Colonic mucosa (tissue), 4 donors: ENCODE data around the gene GAK. TPM values are rescaled to one million over a fixed set of nuclear protein-coding genes. Genes with fewer than 3 reads are reported as not detected.

Source experiments
- DNase-seq: peaks from one replicate; pipeline ENCODE4 v3.0.0-alpha.2; 2020
- H3K27ac ChIP-seq: fragments of 200-600 bp; one replicate; pipeline ENCODE4 v1.8.0; 2021
- H3K27me3 ChIP-seq: fragments of 200-600 bp; one replicate; pipeline ENCODE4 v1.8.0; 2021
- H3K36me3 ChIP-seq: fragments of 200-600 bp; one replicate; pipeline ENCODE4 v1.8.0; 2021
- H3K4me1 ChIP-seq: fragments of 200-600 bp; one replicate; pipeline ENCODE4 v1.8.0; 2021; ENCODE audit warnings: mild to moderate bottlenecking
- H3K4me3 ChIP-seq: fragments of 200-600 bp; one replicate; pipeline ENCODE4 v1.8.0; 2021
- H3K9ac ChIP-seq, 2 donors: one replicate each; pipeline ENCODE4 v1.7.0; 2013; ENCODE audit warnings: control low read depth in 2 of 2, low read depth in 2 of 2, low read length in 2 of 2
- H3K9me3 ChIP-seq: fragments of 200-600 bp; one replicate; pipeline ENCODE4 v1.8.0; 2021
- CTCF ChIP-seq: fragments of 200-600 bp; IDR thresholded peaks from one replicate; pipeline ENCODE4 v1.8.0; 2022; ENCODE audit warnings: antibody characterized with exemption, mild to moderate bottlenecking
- intact Hi-C: fragments of 100-400 bp; cut with DNase I; formaldehyde crosslinking; loops from one replicate; pipeline ENCODE4 v1.14.1; 2022
- total RNA-seq, 2 donors: library from RNA; stranded (reverse); fragmentation: NEBNext Ultra II Directional in 1 of 2; extraction: Animal tissue kit (Norgen Biotek cat#: 25700) in 1 of 2; gene quantifications; one replicate each; pipeline ENCODE4 v1.2.1, GENCODE V29; 2021
- donor health status: healthy.
- donor health status: DM: no; HTN: no; CAD: no.
- donor health status: DM: no; HTN: no; CAD: no.

The GAK gene
- total RNA-seq, 2 donors from 2014 or later = 198 to 266 TPM

GRCh38 chr4:903066-904046 is 28.8 kb downstream of the GAK start:
- Histone ChIP-seq H3K36me3 (no peaks in the 10 kb centered on the region), H3K27ac (no peak overlapping the region), H3K27me3 (no peaks in the 10 kb centered on the region), H3K4me3 (no peak overlapping the region), H3K9ac (no peak overlapping the region), H3K4me1 (no peaks in the 10 kb centered on the region), H3K9me3 (no peaks in the 10 kb centered on the region)
- no peak for TF ChIP-seq CTCF
- intact Hi-C loops = no loop called here
- no peak for DNase-seq

GRCh38 chr4:901192-901910 is 30.8 kb downstream of the GAK start:
- no peak overlapping the region for H3K27ac ChIP-seq
- intact Hi-C loops = no loop called here
- no peaks in the 10 kb centered on the region for H3K36me3 ChIP-seq
- H3K9ac ChIP-seq = no peak overlapping the region
- no peak overlapping the region for H3K4me3 ChIP-seq
- no peak for TF ChIP-seq CTCF
- no peaks in the 10 kb centered on the region for H3K9me3 ChIP-seq
- H3K4me1 ChIP-seq = no peaks in the 10 kb centered on the region
- DNase-seq = no peak
- no peaks in the 10 kb centered on the region for H3K27me3 ChIP-seq

GRCh38 chr4:900721-901120 is 31.4 kb downstream of the GAK start:
- intact Hi-C loops = no loop called here
- no peaks in the 10 kb centered on the region for H3K36me3 ChIP-seq
- H3K4me1 ChIP-seq = no peaks in the 10 kb centered on the region
- no peak overlapping the region for H3K9ac ChIP-seq
- TF ChIP-seq CTCF = no peak
- H3K27me3 ChIP-seq = no peaks in the 10 kb centered on the region
- no peak for DNase-seq
- no peak overlapping the region for H3K4me3 ChIP-seq
- no peaks in the 10 kb centered on the region for H3K9me3 ChIP-seq
- no peak overlapping the region for H3K27ac ChIP-seq

- no peaks in the 10 kb centered on the region for H3K27me3 ChIP-seq
- no peak overlapping the region for H3K4me3 ChIP-seq
- H3K36me3 ChIP-seq = no peaks in the 10 kb centered on the region
- H3K9ac ChIP-seq = no peak overlapping the region
- intact Hi-C loops = no loop called here
- DNase-seq = no peak
- no peaks in the 10 kb centered on the region for H3K4me1 ChIP-seq
- no peak overlapping the region for H3K27ac ChIP-seq
- no peak for TF ChIP-seq CTCF
- no peaks in the 10 kb centered on the region for H3K9me3 ChIP-seq
These were observed 32.0 kb downstream of the GAK start for GRCh38 chr4:900073-900472.

GRCh38 chr4:899556-899906 is 32.6 kb downstream of the GAK start:
- DNase-seq = no peak
- Histone ChIP-seq H3K4me3 (no peak overlapping the region), H3K9me3 (no peaks in the 10 kb centered on the region), H3K4me1 (no peaks in the 10 kb centered on the region), H3K9ac (no peak overlapping the region), H3K27me3 (no peaks in the 10 kb centered on the region), H3K27ac (no peak overlapping the region), H3K36me3 (no peaks in the 10 kb centered on the region)
- TF ChIP-seq CTCF = no peak
- intact Hi-C loops = no loop called here
